ENCODE results near the gene CFAP90.

CFAP90 gene

DNA sequence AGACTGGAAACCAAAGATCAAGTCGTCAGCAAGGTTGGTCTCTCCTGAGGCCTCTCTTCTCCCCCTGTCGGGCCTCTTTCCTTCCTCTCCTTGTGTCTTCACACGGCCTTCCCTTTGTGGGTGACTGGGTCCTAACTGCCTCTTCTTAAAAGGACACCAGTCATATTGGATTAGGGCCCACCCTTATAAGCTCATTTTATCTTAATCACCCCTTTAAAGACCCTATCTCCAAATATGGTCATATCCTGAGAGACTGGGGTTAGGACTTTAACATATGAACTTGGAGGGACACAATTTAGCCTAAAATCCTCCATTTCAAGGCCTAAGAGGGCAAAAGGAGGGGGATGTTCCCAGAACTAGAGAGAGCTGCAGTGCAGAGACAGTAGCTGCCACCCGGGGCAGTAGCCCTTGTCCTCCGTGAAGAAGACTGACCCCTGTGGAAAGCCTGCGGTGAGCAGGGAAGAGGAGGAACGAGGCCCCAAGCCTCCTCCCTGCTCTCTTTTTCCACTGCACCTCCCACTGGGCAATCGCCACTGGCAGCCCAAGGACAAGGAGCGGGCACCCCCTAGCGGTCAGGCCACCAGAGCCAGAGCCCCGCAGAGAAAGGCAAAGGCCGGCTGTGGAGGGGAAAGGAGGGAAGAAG lies 34.9 kb downstream of the CFAP90 start:
- ATAC-seq, result peak; percentile 71

DNA sequence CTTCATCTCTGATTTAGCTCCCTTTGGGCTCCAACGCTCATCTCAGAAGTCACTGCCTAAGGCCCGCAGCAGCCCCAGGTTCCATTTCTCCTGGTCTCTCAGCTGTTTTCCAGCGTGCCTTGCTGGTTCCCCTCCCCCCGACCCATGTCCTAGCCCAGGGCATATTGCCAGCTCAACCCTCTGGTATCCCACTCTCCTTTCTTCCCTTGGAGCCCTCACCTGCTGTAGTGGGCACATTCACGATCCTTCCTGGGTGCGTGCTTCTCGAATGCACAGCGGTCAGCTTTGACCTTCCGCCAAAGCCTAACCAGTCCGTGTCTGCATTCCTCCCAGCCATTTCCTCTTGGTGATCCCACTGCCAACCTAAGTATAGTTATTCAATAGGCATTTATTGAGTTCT lies 36.1 kb downstream of the CFAP90 start:
- no peak for ATAC-seq
- H3K27ac Mint-ChIP-seq, result no peak overlapping the region
- no peaks in the 10 kb centered on the region for H3K36me3 Mint-ChIP-seq
- peaks cover 51% of the 10 kb centered on the region for H3K27me3 Mint-ChIP-seq
- H3K4me1 Mint-ChIP-seq, result peaks cover 7% of the 10 kb centered on the region
- no peaks in the 10 kb centered on the region for H3K9me3 Mint-ChIP-seq
- no peak overlapping the region for H3K4me3 Mint-ChIP-seq

More for the DNA sequence above, 34.9 kb downstream of the CFAP90 start:
- H3K4me1 Mint-ChIP-seq, result peaks cover 7% of the 10 kb centered on the region
- H3K27ac Mint-ChIP-seq, result no peak overlapping the region
- no peaks in the 10 kb centered on the region for H3K9me3 Mint-ChIP-seq
- peaks cover 57% of the 10 kb centered on the region for H3K27me3 Mint-ChIP-seq
- H3K4me3 Mint-ChIP-seq, result no peak overlapping the region
- no peaks in the 10 kb centered on the region for H3K36me3 Mint-ChIP-seq

DNA sequence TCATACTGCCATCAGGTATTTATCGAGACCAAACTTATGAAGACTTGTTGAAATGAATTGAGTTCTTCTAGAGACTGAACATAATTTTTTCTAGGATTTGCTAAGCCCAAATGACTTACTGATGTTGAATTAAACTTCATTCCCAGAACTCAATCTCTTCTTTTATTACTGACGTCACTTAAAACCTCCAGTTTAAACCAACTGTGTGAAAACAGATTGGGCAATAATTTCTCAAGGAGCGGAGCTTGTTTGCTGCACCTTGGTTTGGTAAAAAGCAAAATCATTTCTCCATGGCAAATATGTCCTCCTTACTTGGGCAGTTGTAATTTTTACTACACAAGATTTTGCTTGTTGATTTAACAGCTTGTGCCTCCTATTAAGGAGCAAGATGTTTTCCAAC lies 37.4 kb downstream of the CFAP90 start:
- Mint-ChIP-seq H3K27ac (no peak overlapping the region), H3K9me3 (no peaks in the 10 kb centered on the region), H3K36me3 (no peaks in the 10 kb centered on the region), H3K27me3 (peaks cover 43% of the 10 kb centered on the region), H3K4me3 (no peak overlapping the region), H3K4me1 (peaks cover 7% of the 10 kb centered on the region)
- no peak for ATAC-seq

DNA sequence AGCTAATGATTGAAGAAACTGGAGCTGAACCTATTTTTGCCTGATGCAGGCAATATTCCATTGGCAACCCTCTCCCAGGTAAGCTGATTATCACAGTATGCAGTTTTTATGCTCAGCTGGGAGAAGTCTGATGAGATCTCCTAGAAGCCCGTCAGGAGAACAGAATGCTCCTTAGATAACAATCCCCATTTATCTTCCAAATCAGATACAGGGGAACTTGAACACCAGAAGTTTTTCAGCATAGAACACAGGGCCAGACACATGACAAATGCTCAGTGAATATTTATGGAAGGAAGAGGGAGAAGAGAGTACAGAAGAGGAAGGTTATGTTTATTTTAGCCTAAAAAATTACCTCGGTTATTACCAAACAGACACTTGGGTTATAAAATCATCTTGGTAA lies 37.9 kb downstream of the CFAP90 start:
- H3K4me1 Mint-ChIP-seq, result peaks cover 7% of the 10 kb centered on the region
- no peaks in the 10 kb centered on the region for H3K36me3 Mint-ChIP-seq
- ATAC-seq, result no peak
- H3K27me3 Mint-ChIP-seq, result peaks cover 43% of the 10 kb centered on the region
- H3K27ac Mint-ChIP-seq, result no peak overlapping the region
- no peaks in the 10 kb centered on the region for H3K9me3 Mint-ChIP-seq
- no peak overlapping the region for H3K4me3 Mint-ChIP-seq

DNA sequence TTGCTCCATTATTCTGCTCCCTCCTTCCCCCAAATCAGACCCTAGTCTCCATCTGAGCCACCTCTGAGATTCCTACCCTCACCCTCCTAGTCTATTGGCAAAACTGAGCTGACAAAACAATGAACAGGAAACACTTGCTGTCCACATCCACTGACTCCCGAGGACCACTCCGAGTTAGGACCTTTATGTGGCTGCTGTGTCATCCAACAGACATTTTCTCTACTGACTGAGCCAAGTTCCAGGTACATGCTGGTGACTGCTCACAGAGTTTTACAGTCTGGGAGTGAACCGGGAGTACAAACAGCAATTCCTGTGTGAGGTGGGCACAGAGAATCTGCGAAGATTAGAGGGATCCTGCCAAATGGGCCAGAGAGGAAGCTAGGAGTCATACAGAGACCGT lies 39.2 kb downstream of the CFAP90 start:
- H3K27me3 Mint-ChIP-seq, result peaks cover 41% of the 10 kb centered on the region
- H3K9me3 Mint-ChIP-seq, result no peaks in the 10 kb centered on the region
- H3K36me3 Mint-ChIP-seq, result no peaks in the 10 kb centered on the region
- H3K4me3 Mint-ChIP-seq, result no peak overlapping the region
- no peak overlapping the region for H3K27ac Mint-ChIP-seq
- no peak for ATAC-seq
- H3K4me1 Mint-ChIP-seq, result peaks cover 7% of the 10 kb centered on the region

DNA sequence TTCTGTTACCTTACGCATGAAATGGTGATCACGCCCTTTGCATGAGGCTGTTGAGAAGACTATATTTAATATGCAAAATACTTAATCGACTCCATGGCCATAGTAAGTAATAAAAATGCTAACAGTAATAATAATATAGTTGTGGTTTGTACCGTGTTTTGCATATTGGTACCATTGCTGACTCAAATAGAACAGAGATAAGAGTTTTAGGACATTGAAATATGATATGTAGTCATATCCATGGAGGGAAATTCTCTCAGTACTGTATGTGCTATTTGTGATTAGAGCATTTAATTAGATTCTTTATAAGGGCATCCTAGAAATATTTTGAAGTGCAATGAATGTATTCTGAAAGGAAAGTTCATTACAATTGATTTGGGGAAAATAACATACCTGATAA lies 41.9 kb downstream of the CFAP90 start:
- H3K27me3 Mint-ChIP-seq, result peaks cover 14% of the 10 kb centered on the region
- H3K36me3 Mint-ChIP-seq, result no peaks in the 10 kb centered on the region
- H3K4me3 Mint-ChIP-seq, result no peak overlapping the region
- H3K27ac Mint-ChIP-seq, result no peak overlapping the region
- H3K4me1 Mint-ChIP-seq, result no peaks in the 10 kb centered on the region
- H3K9me3 Mint-ChIP-seq, result no peaks in the 10 kb centered on the region
- no peak for ATAC-seq

DNA sequence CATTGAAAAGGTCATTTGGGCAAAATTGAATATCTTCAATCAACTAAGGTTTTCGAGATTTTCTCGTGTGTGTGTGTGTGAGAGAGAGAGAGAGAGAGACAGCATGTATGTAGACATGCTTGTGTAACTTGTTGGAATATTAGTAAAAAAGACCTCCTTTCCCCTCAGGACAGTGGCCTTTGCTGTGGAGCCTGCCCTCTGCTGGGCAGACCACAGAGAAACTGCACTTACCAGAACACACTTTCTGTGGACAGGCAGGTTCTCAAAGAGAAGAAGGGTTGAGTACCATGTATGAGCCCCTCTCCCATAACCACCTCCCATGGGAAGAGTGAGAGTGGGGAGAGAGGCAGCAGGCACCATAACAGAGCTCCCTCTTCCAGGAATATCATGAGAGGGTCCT lies 45.6 kb downstream of the CFAP90 start:
- no peak overlapping the region for H3K27ac Mint-ChIP-seq
- no peak overlapping the region for H3K4me3 Mint-ChIP-seq
- no peaks in the 10 kb centered on the region for H3K27me3 Mint-ChIP-seq
- no peaks in the 10 kb centered on the region for H3K4me1 Mint-ChIP-seq
- H3K36me3 Mint-ChIP-seq, result no peaks in the 10 kb centered on the region
- no peak for ATAC-seq
- H3K9me3 Mint-ChIP-seq, result no peaks in the 10 kb centered on the region

DNA sequence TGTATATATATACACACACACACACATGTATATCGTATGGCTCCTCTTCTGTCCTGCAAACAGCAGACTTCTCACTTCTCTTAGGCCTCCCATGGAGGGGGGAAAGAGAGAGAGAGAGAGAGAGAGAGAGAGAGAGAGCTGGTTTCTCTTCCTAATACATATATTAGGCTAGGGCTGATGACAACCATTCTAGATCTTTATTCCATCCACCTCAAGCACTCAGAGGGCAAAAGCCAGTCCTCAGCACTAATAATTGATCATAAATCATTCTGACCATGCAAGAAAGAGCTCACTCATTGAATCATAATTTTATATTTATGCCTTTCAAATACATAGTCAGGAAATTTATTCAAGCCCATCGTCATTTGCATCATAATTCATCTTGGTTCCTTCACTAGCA lies 47.0 kb downstream of the CFAP90 start:
- Mint-ChIP-seq H3K36me3 (no peaks in the 10 kb centered on the region), H3K4me3 (no peak overlapping the region), H3K9me3 (no peaks in the 10 kb centered on the region), H3K4me1 (no peaks in the 10 kb centered on the region), H3K27me3 (no peaks in the 10 kb centered on the region), H3K27ac (no peak overlapping the region)
- ATAC-seq, result no peak

DNA sequence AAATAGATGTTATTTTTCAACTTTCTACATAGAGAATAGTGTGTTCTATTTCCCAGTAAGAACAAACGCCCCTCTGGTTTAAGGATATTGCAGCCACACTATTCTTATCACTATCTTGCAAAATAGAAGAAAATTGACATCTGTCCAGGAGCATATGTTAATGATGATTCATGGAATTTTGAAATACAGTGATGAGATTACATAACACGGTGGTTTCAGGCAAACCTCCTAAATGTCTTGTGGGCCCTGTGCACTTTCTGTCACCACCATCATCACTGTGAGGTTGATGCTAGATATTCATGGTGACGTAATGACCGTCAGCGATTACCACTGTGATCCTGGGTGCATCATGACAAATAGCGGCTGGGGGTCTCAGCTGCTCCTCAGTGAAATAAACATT lies 48.1 kb downstream of the CFAP90 start:
- no peaks in the 10 kb centered on the region for H3K36me3 Mint-ChIP-seq
- no peak overlapping the region for H3K27ac Mint-ChIP-seq

DNA sequence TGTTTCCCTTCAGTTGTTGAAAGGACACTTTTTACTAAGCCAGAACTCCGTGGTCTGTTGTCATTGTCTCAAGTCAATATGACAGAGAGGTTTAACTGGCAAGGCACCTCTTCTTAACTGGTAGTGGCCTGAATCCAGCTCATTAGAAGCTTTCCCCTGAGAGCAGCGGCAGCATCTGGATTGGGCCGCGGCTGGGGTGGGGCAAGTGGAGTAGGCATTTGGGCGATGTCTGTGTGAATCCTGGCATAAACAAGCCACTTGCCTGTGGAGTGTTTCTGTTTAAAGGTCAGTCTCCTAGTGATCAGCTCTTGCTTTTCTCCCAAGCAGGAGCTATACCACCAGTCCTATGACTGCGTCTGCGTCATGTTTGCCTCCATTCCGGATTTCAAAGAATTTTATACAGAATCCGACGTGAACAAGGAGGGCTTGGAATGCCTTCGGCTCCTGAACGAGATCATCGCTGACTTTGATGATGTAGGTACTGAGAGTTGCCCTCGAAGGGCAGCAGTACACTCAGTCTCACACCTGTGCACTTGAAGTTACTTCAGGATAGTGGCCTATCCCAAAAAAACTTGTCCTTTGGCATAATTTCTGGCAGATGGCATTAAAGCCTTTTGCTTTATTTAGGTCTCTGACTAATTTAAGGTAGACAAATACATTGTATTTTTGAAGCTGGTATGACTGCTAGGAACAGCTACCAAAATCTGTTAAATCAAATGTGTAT lies 48.9 kb downstream of the CFAP90 start:
- Mint-ChIP-seq H3K27me3 (no peaks in the 10 kb centered on the region), H3K4me3 (no peak overlapping the region), H3K9me3 (no peaks in the 10 kb centered on the region), H3K36me3 (no peaks in the 10 kb centered on the region), H3K4me1 (no peaks in the 10 kb centered on the region), H3K27ac (no peak overlapping the region)
- no peak for ATAC-seq

More for the DNA sequence above, 48.1 kb downstream of the CFAP90 start:
- no peak overlapping the region for H3K4me3 Mint-ChIP-seq
- ATAC-seq, result no peak
- H3K9me3 Mint-ChIP-seq, result no peaks in the 10 kb centered on the region
- no peaks in the 10 kb centered on the region for H3K4me1 Mint-ChIP-seq
- H3K27me3 Mint-ChIP-seq, result no peaks in the 10 kb centered on the region

DNA sequence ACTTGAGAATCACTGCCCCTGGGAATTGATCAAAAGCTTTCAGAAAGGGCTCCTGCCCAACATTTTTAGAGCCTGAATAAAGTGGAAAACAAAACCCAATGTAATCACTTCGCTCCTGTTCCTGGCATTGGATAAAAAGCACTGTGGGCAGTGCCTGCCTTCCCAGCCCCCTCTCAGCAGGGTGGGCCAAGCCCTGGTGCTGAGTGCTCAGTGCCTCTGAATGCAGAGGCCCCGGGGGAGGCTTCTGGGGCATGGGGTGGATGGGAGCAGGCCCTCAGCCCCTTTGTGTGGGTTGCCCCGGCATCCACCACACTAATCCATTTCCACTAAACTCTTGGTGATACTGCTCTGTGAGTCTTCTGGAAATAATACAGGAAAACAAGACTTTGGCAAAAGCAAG lies 55.6 kb downstream of the CFAP90 start:
- H3K27me3 Mint-ChIP-seq, result no peaks in the 10 kb centered on the region
- ATAC-seq, result no peak
- no peaks in the 10 kb centered on the region for H3K36me3 Mint-ChIP-seq
- no peak overlapping the region for H3K4me3 Mint-ChIP-seq
- peaks cover 6% of the 10 kb centered on the region for H3K4me1 Mint-ChIP-seq
- H3K9me3 Mint-ChIP-seq, result no peaks in the 10 kb centered on the region
- H3K27ac Mint-ChIP-seq, result no peak overlapping the region

DNA sequence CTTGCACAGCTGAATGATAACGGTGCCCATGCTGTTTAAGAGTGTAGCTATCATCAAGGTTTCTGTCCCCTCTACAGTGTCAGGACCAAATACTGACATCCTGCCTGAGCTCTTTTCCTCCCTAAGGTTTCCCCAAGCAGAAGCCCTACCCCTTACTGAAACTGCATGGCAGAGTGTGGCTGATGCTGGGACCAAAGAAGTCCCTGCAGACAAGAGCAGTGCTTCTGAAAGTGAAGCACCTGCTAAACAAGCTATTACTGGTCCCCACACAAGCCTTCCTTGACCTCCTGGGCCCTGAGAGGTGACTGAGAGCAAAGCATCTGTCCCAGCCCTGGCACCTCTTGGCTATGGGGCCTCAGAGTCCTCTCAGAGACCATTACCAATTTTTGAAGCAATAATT lies 56.1 kb downstream of the CFAP90 start:
- H3K27ac Mint-ChIP-seq, result no peak overlapping the region
- peaks cover 6% of the 10 kb centered on the region for H3K4me1 Mint-ChIP-seq
- no peaks in the 10 kb centered on the region for H3K36me3 Mint-ChIP-seq
- no peak overlapping the region for H3K4me3 Mint-ChIP-seq
- no peaks in the 10 kb centered on the region for H3K9me3 Mint-ChIP-seq
- H3K27me3 Mint-ChIP-seq, result no peaks in the 10 kb centered on the region
- ATAC-seq, result no peak

DNA sequence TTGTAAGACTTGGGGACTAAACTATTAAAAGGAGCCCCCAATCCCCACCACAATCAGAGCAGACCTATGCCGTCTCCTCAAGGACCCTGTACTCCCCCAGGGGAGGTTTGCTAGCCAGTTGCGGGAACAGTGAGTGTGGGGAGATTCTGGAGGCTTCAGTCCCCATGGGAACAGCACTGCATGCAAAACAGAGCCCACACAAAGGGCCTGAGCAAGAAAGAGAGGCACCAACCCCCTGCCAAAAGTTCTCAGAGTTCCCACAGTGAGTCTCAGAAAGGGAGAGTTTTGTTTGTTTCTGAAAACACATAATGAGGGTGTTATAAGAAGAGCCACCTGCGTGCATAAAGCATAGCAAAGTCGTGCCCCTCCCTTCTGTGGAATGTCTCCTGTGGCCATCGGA lies 56.6 kb downstream of the CFAP90 start:
- Mint-ChIP-seq H3K27ac (no peak overlapping the region), H3K4me3 (no peak overlapping the region), H3K4me1 (peaks cover 6% of the 10 kb centered on the region), H3K36me3 (no peaks in the 10 kb centered on the region), H3K27me3 (no peaks in the 10 kb centered on the region), H3K9me3 (no peaks in the 10 kb centered on the region)
- ATAC-seq, result no peak

DNA sequence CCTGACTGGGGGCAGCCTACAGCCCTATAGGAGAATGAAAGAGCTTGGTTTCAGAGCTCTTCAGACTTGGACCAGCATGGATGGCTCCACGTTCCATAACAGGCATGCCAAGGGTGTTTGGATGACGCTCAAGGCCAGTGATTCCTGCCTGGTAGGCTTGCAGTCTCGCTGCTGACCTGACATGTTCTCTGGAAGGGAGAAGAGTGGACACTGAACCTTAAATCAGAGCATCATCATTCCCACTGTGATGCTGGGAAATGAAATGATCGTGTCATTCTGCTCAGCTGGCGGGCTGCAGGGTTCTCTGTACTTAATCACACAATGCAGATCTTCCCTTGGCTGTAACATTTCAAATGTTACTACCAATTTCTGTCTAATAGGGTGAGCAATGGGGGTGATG lies 57.0 kb downstream of the CFAP90 start:
- H3K4me1 Mint-ChIP-seq, result peaks cover 6% of the 10 kb centered on the region
- H3K27ac Mint-ChIP-seq, result no peak overlapping the region
- no peaks in the 10 kb centered on the region for H3K9me3 Mint-ChIP-seq
- ATAC-seq, result no peak
- no peaks in the 10 kb centered on the region for H3K36me3 Mint-ChIP-seq
- no peaks in the 10 kb centered on the region for H3K27me3 Mint-ChIP-seq
- no peak overlapping the region for H3K4me3 Mint-ChIP-seq

DNA sequence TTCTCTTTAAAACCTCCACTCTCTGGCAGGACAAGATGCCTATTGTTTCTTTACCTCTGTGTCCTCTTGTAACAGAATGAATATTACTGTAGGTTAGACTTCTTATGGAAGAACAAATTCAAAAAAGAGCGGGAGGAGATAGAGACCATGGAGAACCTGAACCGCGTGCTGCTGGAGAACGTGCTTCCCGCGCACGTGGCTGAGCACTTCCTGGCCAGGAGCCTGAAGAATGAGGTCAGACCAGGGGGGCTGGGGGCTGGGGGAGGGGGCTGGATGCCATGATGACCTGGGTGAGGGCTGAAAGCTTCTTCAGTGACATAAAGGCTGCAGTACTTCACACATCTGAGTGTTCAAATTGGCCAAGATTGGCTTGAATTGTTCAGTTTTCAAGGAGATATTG lies 61.4 kb downstream of the CFAP90 start:
- peaks cover 9% of the 10 kb centered on the region for H3K27me3 Mint-ChIP-seq
- no peaks in the 10 kb centered on the region for H3K36me3 Mint-ChIP-seq
- no peak overlapping the region for H3K27ac Mint-ChIP-seq
- no peak for ATAC-seq
- H3K4me3 Mint-ChIP-seq, result no peak overlapping the region
- no peaks in the 10 kb centered on the region for H3K9me3 Mint-ChIP-seq
- peaks cover under 1% of the 10 kb centered on the region for H3K4me1 Mint-ChIP-seq

DNA sequence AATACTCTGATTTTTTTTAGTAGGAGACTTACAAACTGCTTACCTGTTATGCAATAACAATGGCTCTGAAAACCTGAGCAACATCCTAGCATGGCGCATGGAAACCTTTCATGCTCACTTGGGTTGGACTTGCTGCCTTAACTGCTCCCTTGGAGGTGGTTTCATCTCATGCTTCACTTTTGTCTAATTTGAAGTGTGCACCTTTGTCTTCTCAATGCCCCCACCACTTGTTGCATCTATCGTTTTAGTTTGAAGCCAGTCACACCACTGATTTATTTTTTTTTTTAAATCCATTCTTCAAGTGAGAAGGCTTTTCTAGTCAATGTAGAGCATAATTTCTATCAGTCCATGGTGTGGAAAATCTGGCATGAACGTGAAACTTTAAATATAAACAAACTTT lies 63.2 kb downstream of the CFAP90 start:
- ATAC-seq, result no peak
- H3K9me3 Mint-ChIP-seq, result no peaks in the 10 kb centered on the region
- no peak overlapping the region for H3K4me3 Mint-ChIP-seq
- no peak overlapping the region for H3K27ac Mint-ChIP-seq
- H3K36me3 Mint-ChIP-seq, result no peaks in the 10 kb centered on the region
- no peaks in the 10 kb centered on the region for H3K4me1 Mint-ChIP-seq
- peaks cover 9% of the 10 kb centered on the region for H3K27me3 Mint-ChIP-seq

All from stimulated activated memory B cell treated with anti-CD40 and anti-IgM and Interleukin-4, amounts not matched to agents 10 μg/mL and 1 μg/mL and 100 μg/mL, for 72 hours (primary cell).